Kidney (tissue), 14 donors: Measurements from ENCODE around the gene KLB. TPM values are rescaled to one million over a fixed set of nuclear protein-coding genes. Genes with fewer than 3 reads are reported as not detected.

ENCODE experiments used
- DNase-seq, 5 donors: peaks; one replicate each; pipeline ENCODE4 v3.0.0-alpha.2; 2013 to 2020
- FAIRE-seq: peaks from 2 replicates; lab custom pipeline; 2012; peaks lifted over from hg19 to GRCh38; lab: Jason Lieb, UNC
- H3K27ac ChIP-seq, 2 donors: one replicate each; pipeline ENCODE4 v1.7.0; 2013; ENCODE audit warnings: low read depth in 2 of 2, low read length in 2 of 2, inconsistent platforms in 1 of 2
- H3K27me3 ChIP-seq: one replicate; pipeline ENCODE4 v1.7.1; 2013; ENCODE audit warnings: low read length, inconsistent platforms; ENCODE audit not compliant: control insufficient read depth, insufficient read depth
- H3K36me3 ChIP-seq, 3 donors: one replicate each; pipeline versions ENCODE4 v1.7.0 to v1.7.1; 2013; ENCODE audit warnings: low read length in 3 of 3, control low read depth in 1 of 3, inconsistent platforms in 1 of 3; ENCODE audit not compliant: insufficient read depth in 3 of 3, control insufficient read depth in 2 of 3
- H3K4me1 ChIP-seq, 3 donors: one replicate each; pipeline versions ENCODE4 v1.7.0 to v1.7.1; 2013; ENCODE audit warnings: low read length in 3 of 3, inconsistent platforms in 1 of 3, low read depth in 1 of 3; ENCODE audit not compliant: control insufficient read depth in 2 of 3, insufficient read depth in 2 of 3
- H3K4me3 ChIP-seq, 3 donors: one replicate each; pipeline versions ENCODE4 v1.7.0 to v1.8.1; 2013; ENCODE audit warnings: low read length in 3 of 3, control low read depth in 1 of 3, inconsistent platforms in 1 of 3
- H3K9ac ChIP-seq, 3 donors: one replicate each; pipeline versions ENCODE4 v1.7.0 to v1.7.1; 2013; ENCODE audit warnings: low read length in 3 of 3, control low read depth in 1 of 3, inconsistent platforms in 1 of 3
- H3K9me3 ChIP-seq, 3 donors: one replicate each; pipeline versions ENCODE4 v1.7.0 to v1.7.1; 2013; ENCODE audit warnings: low read length in 3 of 3, control low read depth in 1 of 3, inconsistent platforms in 1 of 3; ENCODE audit not compliant: control insufficient read depth in 2 of 3, insufficient read depth in 1 of 3
- CTCF ChIP-seq: IDR thresholded peaks from 3 replicates; pipeline ENCODE4 v1.5.1; 2012; ENCODE audit warnings: mild to moderate bottlenecking, moderate library complexity, borderline replicate concordance; ENCODE audit not compliant: insufficient read depth; ENCODE audit errors: extremely low read depth
- intact Hi-C: fragments of 100-400 bp; cut with DNase I; formaldehyde crosslinking; loops from one replicate; pipeline ENCODE4 v1.11.1; 2022
- polyA plus RNA-seq: library from polyadenylated mRNA; stranded (reverse); fragments of 350-450 nt; fragmentation: Illumina TruSeq; extraction: RNeasy Lipid Tissue Mini Kit (QIAGEN cat#74804); gene quantifications from one replicate; pipeline ENCODE4 v1.2.3, GENCODE V29; 2014; ENCODE audit warnings: low read depth, low replicate concordance; ENCODE audit not compliant: insufficient read depth
- total RNA-seq: library from RNA; stranded (reverse); fragmentation: NEBNext Ultra II Directional; extraction: Animal tissue kit (Norgen Biotek cat#: 25700); gene quantifications from one replicate; pipeline ENCODE4 v1.2.1, GENCODE V29; 2021
- donor health status: control.
- donor health status: control.
- donor health status: control.
- donor health status: control.
- donor health status: control.
- donor health status: DM: yes; HTN: yes; CAD: no.
- donor health status: Normal renal cell carcinoma (clear cell type).

KLB gene
- total and polyA plus RNA-seq, 2 donors from 2014 or later: 0.41 TPM; not detected in 1

GRCh38 chr4:39435659-39436563 is 29.2 kb downstream of the KLB start:
- no peak for DNase-seq
- intact Hi-C loops: no loop called here
- Histone ChIP-seq H3K27ac (no peak overlapping the region), H3K9me3 (no peaks in the 10 kb centered on the region), H3K27me3 (no peaks in the 10 kb centered on the region), H3K36me3 (no peaks in the 10 kb centered on the region), H3K4me3 (no peak overlapping the region), H3K9ac (no peak overlapping the region), H3K4me1 (no peaks in the 10 kb centered on the region)
- FAIRE-seq: no peak
- no peak for TF ChIP-seq CTCF

- Histone ChIP-seq H3K4me1 (peaks cover 0 to 2% (median 0%) of the 10 kb centered on the region in 3 donors), H3K27me3 (no peaks in the 10 kb centered on the region), H3K27ac (no peak overlapping the region), H3K36me3 (no peaks in the 10 kb centered on the region), H3K4me3 (no peak overlapping the region), H3K9ac (no peak overlapping the region), H3K9me3 (no peaks in the 10 kb centered on the region)
- DNase-seq (no peak), FAIRE-seq (no peak)
- intact Hi-C loops: no loop called here
- TF ChIP-seq CTCF: no peak
Measured at GRCh38 chr4:39441593-39441992, 34.9 kb downstream of the KLB start.

GRCh38 chr4:39442998-39443397 is 36.3 kb downstream of the KLB start:
- no peaks in the 10 kb centered on the region for H3K9me3 ChIP-seq
- no peaks in the 10 kb centered on the region for H3K36me3 ChIP-seq
- no peak for FAIRE-seq
- no peaks in the 10 kb centered on the region for H3K27me3 ChIP-seq
- no peak for TF ChIP-seq CTCF
- peaks cover 0 to 9% (median 5%) of the 10 kb centered on the region in 3 donors for H3K4me1 ChIP-seq
- no peak overlapping the region for H3K9ac ChIP-seq
- no peak overlapping the region for H3K27ac ChIP-seq
- H3K4me3 ChIP-seq: no peak overlapping the region
- no peak for DNase-seq
- intact Hi-C loops: no loop called here
